Gastrocnemius medialis (tissue), 4 donors: Measurements from ENCODE around the gene C10orf53.

Source experiments
- POLR2A ChIP-seq, 2 donors: fragments of 450-650 bp; IDR thresholded peaks; one replicate each; pipeline ENCODE4 v1.6.1; 2017; ENCODE audit warnings: antibody characterized with exemption in 2 of 2, mild to moderate bottlenecking in 2 of 2, moderate library complexity in 2 of 2
- TF ChIP-seq, protein P1 (sequence below), 5 experiments: fragments of 450-650 bp in 3 of 5; fragments of 200-600 bp in 2 of 5; sonication (generic) in 2 of 5; IDR thresholded peaks in 4 of 5; conservative IDR thresholded peaks in 1 of 5; 1 replicate in 4 of 5; 2 replicates in 1 of 5; pipeline ENCODE4 v1.5.1; 2016 to 2019; ENCODE audit warnings: antibody characterized with exemption in 5 of 5, mild to moderate bottlenecking in 3 of 5, moderate library complexity in 3 of 5

DNA sequence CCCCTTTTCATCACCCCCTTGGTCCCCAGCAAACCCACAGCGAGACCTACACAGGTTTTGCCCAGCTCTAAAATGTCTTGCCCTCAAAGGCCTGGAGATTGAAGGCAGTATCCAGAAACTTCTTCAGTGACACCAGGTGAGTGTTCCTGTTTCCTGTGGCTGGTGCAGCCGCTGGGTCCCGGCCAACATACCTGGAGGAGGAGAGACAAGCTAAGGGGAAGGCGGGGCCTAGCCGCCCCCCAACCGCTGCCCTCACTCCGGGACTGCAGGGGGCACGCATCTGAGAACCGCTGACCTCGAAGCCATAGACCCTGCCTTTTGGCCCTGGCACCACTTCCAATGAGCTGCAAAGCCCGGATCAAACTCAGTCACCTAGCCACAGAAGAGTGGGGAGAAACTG, 55.7 kb downstream of the C10orf53 start:
- TF ChIP-seq, protein P1, sequence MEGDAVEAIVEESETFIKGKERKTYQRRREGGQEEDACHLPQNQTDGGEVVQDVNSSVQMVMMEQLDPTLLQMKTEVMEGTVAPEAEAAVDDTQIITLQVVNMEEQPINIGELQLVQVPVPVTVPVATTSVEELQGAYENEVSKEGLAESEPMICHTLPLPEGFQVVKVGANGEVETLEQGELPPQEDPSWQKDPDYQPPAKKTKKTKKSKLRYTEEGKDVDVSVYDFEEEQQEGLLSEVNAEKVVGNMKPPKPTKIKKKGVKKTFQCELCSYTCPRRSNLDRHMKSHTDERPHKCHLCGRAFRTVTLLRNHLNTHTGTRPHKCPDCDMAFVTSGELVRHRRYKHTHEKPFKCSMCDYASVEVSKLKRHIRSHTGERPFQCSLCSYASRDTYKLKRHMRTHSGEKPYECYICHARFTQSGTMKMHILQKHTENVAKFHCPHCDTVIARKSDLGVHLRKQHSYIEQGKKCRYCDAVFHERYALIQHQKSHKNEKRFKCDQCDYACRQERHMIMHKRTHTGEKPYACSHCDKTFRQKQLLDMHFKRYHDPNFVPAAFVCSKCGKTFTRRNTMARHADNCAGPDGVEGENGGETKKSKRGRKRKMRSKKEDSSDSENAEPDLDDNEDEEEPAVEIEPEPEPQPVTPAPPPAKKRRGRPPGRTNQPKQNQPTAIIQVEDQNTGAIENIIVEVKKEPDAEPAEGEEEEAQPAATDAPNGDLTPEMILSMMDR (IDR thresholded peaks at IDR 0.05 in 4 of 5, conservative IDR thresholded peaks at IDR 0.05 in 1 of 5) = no peak
- no peak for TF ChIP-seq POLR2A (IDR thresholded peaks at IDR 0.05)
